Measurements from ENCODE around the gene MYADM. TPM values are rescaled to one million over a fixed set of nuclear protein-coding genes. Genes with fewer than 3 reads are reported as not detected.

Gene MYADM
- total RNA-seq, 1 donor from 2014 or later, result 96.3 TPM

DNA sequence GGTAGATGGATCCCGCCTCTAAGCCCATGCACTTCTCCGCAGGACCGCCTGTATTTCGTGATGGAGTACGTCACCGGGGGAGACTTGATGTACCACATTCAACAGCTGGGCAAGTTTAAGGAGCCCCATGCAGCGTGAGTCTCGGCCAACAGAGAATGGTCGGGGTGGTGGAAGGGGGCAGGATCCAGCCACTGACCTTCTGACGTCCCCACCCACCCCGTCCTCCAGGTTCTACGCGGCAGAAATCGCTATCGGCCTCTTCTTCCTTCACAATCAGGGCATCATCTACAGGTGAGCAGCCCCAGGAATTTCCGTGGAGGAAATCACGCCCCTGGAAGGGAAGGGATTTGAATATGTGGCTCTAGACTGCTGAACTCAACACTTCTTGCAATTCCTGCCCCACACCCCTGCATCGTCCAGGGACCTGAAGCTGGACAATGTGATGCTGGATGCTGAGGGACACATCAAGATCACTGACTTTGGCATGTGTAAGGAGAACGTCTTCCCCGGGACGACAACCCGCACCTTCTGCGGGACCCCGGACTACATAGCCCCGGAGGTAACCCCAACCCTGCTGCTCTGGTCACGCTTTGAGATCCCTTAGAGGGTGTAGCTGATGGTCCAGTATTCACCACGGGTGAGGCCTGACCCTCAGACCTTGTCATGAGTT lies 32.6 kb downstream of the MYADM start:
- Mint-ChIP-seq H3K9me3 (no peaks in the 10 kb centered on the region), H3K4me3 (ENCODE audit: low read depth) (no peak overlapping the region), H3K27me3 (ENCODE audit: low read depth) (peaks cover 15% of the 10 kb centered on the region), H3K4me1 (ENCODE audit: low read depth) (peaks cover 2% of the 10 kb centered on the region), H3K36me3 (ENCODE audit: low read depth) (no peaks in the 10 kb centered on the region), H3K27ac (no peak overlapping the region)
- intact Hi-C loops (cut with micrococcal nuclease), result no loop called here
- DNase-seq (ENCODE audit: low spot score), result no peak

DNA sequence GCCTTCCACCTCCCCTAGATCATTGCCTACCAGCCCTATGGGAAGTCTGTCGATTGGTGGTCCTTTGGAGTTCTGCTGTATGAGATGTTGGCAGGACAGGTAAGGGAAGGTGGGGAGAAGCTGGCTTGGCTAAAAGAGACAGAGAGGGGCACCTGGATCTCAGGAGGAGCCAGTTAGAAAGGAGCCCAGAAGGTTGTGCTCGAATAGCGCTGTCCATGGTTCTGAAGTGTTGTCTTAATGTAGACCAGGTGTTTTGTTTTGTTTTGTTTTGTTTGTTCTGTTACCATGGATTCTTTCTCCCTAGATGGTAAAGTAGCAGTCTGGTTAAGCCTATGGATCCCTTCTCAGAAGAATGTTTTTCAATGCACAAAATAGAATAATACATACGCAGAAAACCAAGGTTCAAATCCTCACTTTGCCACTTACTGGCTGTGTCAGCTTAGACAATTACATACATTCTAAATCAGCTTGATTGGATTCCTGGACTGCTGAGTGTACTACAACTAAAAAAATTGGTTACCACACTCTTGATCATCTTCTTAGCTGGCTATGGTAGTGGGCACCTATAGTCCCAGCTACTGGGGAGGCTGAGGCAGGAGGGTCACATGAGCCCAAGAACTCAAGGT lies 35.5 kb downstream of the MYADM start:
- Mint-ChIP-seq H3K4me1 (ENCODE audit: low read depth) (peaks cover 7% of the 10 kb centered on the region), H3K9me3 (no peaks in the 10 kb centered on the region), H3K36me3 (ENCODE audit: low read depth) (no peaks in the 10 kb centered on the region), H3K27me3 (ENCODE audit: low read depth) (peaks cover 33% of the 10 kb centered on the region), H3K27ac (no peak overlapping the region), H3K4me3 (ENCODE audit: low read depth) (no peak overlapping the region)
- intact Hi-C loops (cut with micrococcal nuclease), result no loop called here
- peak; percentile 31 for DNase-seq (ENCODE audit: low spot score)

DNA sequence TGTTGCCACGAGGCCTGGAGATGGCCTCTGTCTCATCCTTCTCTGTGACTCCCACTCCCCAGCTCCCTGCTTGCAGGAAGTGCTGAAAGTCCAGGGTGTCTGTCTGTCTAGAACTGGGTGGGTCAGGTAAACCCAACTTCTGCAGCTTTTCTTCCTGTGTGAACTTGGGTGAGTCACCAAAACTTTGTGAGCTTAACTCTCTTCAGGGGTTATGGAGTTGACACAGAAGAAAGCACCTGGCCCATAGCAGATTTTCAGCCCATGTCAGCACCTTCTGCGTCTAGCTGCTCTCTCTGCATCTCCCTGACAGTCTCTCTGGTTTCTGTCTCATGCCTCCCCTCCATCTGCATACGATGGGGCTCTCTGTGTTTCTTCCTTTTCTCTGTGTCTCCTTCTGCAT lies 37.2 kb downstream of the MYADM start:
- intact Hi-C loops (cut with micrococcal nuclease), result no loop called here
- no peaks in the 10 kb centered on the region for H3K36me3 Mint-ChIP-seq (ENCODE audit: low read depth)
- H3K27me3 Mint-ChIP-seq (ENCODE audit: low read depth), result peaks cover 39% of the 10 kb centered on the region
- DNase-seq (ENCODE audit: low spot score), result no peak
- H3K27ac Mint-ChIP-seq, result no peak overlapping the region
- peaks cover 9% of the 10 kb centered on the region for H3K4me1 Mint-ChIP-seq (ENCODE audit: low read depth)
- no peak overlapping the region for H3K4me3 Mint-ChIP-seq (ENCODE audit: low read depth)
- H3K9me3 Mint-ChIP-seq, result no peaks in the 10 kb centered on the region

DNA sequence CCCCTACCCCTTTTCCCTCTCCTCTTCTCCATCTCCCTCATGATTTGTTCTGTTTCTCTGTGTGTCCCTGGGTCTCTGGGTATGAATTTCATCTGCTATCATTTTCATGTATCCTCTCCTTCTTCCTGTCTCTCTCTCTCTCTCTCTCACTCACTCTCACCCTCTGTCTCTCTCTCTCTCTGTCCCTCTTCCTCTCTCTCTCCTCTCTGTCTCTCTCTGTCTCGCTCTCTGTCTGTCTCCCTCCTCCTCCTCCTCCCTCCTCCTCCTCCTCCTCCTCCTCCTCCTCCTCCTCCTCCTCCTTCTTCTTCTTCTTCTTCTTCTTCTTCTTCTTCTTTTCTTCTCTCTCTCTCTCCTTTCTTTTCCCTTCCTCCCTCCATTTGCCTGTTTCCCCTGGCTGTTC lies 38.1 kb downstream of the MYADM start:
- Mint-ChIP-seq H3K27me3 (ENCODE audit: low read depth) (peaks cover 47% of the 10 kb centered on the region), H3K4me3 (ENCODE audit: low read depth) (no peak overlapping the region), H3K27ac (no peak overlapping the region), H3K9me3 (no peaks in the 10 kb centered on the region), H3K4me1 (ENCODE audit: low read depth) (peaks cover 9% of the 10 kb centered on the region), H3K36me3 (ENCODE audit: low read depth) (no peaks in the 10 kb centered on the region)
- no peak for DNase-seq (ENCODE audit: low spot score)
- intact Hi-C loops (cut with micrococcal nuclease), result loop anchor here (2.0 kb wide), 1 partner anchor 119 kb away; no protein-coding TSS in a partner anchor

DNA sequence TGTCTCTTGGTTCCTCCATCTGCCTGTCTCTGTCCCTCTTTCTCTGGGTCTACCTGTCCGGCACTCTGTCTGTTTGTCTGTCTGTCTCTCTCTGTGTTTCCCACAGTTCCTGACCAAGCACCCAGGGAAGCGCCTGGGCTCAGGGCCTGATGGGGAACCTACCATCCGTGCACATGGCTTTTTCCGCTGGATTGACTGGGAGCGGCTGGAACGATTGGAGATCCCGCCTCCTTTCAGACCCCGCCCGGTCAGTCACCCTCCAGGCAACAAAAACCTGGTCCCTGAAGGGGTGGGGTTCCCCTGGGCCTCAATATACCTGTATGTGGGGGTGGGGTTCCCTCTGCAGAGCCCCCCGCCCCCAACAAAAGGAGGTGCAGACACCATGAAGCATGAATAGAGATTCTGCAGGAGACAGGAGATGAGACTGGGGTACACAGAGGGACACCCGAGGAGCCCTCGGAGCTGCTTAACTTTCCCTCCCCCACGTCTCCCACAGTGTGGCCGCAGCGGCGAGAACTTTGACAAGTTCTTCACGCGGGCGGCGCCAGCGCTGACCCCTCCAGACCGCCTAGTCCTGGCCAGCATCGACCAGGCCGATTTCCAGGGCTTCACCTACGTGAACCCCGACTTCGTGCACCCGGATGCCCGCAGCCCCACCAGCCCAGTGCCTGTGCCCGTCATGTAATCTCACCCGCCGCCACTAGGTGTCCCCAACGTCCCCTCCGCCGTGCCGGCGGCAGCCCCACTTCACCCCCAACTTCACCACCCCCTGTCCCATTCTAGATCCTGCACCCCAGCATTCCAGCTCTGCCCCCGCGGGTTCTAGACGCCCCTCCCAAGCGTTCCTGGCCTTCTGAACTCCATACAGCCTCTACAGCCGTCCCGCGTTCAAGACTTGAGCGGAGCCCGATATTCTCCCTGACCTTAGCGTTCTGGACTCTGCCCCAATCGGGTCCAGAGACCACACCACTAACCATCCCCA lies 38.8 kb downstream of the MYADM start:
- Mint-ChIP-seq H3K9me3 (no peaks in the 10 kb centered on the region), H3K36me3 (ENCODE audit: low read depth) (no peaks in the 10 kb centered on the region), H3K27me3 (ENCODE audit: low read depth) (peaks cover 52% of the 10 kb centered on the region), H3K27ac (no peak overlapping the region), H3K4me3 (ENCODE audit: low read depth) (no peak overlapping the region), H3K4me1 (ENCODE audit: low read depth) (peaks cover 9% of the 10 kb centered on the region)
- intact Hi-C loops (cut with micrococcal nuclease), result loop anchor here (2.0 kb wide), 1 partner anchor 118 kb away; no protein-coding TSS in a partner anchor
- peak; percentile 59 for DNase-seq (ENCODE audit: low spot score)

DNA sequence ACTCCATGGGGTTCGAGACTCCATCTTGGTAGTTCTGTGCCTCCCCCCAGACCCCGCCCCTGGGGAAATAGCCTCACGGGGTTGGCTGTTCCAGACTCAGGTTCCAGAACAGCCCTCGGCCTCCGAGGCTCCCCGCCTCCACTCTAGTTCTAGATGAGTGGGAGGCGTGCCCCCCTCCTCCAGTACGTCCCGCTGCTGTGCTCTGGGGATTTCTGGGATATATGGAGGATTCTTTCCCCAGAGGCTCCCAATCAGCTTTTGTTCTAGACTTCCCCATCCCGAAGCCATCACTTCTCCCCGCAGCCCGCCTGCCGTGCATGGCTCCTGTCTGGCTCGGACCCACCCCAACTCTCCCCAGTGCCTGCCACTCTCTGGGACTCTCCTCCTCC lies 39.5 kb downstream of the MYADM start:
- no peaks in the 10 kb centered on the region for H3K36me3 Mint-ChIP-seq (ENCODE audit: low read depth)
- H3K27ac Mint-ChIP-seq, result no peak overlapping the region
- no peak overlapping the region for H3K4me3 Mint-ChIP-seq (ENCODE audit: low read depth)
- H3K9me3 Mint-ChIP-seq, result no peaks in the 10 kb centered on the region
- peaks cover 9% of the 10 kb centered on the region for H3K4me1 Mint-ChIP-seq (ENCODE audit: low read depth)
- intact Hi-C loops (cut with micrococcal nuclease), result loop anchor here (2.0 kb wide), 1 partner anchor 118 kb away; no protein-coding TSS in a partner anchor
- peaks cover 53% of the 10 kb centered on the region for H3K27me3 Mint-ChIP-seq (ENCODE audit: low read depth)
- no peak for DNase-seq (ENCODE audit: low spot score)

DNA sequence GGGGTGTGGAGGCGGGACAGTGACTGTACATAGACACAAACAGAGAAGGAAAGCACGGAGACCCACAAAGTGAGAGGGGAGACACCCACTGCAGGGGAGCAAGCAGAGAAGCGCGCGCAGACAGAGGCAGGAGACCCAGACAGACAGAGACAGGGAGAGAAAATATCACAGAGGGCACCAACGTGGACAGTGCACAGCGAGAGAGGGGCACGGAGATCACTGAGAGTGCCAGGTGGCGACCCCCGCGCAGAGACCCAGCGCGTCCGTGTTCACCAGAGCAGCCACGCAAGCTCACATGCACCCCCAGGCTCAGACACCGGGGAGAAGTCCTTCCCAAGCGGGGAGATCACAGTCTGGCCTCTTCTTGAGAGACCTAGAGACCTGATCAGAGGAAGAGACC lies 40.0 kb downstream of the MYADM start:
- H3K4me3 Mint-ChIP-seq (ENCODE audit: low read depth), result no peak overlapping the region
- H3K27me3 Mint-ChIP-seq (ENCODE audit: low read depth), result peaks cover 53% of the 10 kb centered on the region
- no peak overlapping the region for H3K27ac Mint-ChIP-seq
- H3K4me1 Mint-ChIP-seq (ENCODE audit: low read depth), result peaks cover 9% of the 10 kb centered on the region
- H3K36me3 Mint-ChIP-seq (ENCODE audit: low read depth), result no peaks in the 10 kb centered on the region
- intact Hi-C loops (cut with micrococcal nuclease), result loop anchor here (1.0 to 2.0 kb wide), 3 partner anchors 65 to 117 kb away; no protein-coding TSS in a partner anchor
- no peak for DNase-seq (ENCODE audit: low spot score)
- no peaks in the 10 kb centered on the region for H3K9me3 Mint-ChIP-seq

DNA sequence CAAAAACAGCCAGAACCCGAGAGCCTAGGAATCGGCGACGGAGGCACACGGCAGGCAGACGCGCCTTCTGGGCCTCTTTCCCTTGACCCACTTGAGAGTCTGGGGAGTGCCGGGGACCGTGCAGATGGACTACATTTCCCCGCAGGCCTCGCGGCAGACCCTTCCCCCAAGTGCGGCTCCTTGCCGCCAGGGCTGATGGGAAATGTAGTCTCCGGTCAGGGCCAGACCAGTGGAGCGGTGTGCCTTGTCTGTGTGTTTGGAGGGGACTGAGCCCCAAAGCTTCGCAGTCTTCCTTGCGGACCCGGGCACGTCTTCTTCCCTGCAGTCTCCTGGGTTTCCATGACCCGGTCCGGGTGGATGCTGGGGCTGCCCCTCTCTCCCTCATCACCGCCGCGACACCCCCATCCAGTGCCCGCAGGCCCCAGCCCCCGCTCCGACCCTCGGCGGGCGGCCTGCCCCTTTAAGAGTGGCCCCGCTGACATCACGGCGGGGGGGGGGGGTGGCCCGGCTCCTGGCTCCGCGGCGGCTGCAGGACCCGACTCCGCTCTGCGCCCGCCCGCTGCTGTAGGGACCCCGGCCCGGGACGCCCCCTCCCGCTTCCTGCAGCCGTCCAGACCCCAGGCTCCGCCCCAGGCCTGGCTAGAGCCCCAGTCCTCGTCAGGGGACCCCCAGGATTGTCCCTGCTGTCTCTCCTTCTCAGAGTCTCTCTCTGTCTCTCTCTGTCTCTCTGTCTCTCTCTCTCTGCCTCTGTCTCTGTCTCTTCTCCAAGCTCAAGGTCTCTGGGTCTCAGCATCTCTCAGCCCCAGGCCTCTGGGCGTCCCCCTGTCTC lies 40.6 kb downstream of the MYADM start:
- no peaks in the 10 kb centered on the region for H3K36me3 Mint-ChIP-seq (ENCODE audit: low read depth)
- H3K4me3 Mint-ChIP-seq (ENCODE audit: low read depth), result no peak overlapping the region
- intact Hi-C loops (cut with micrococcal nuclease), result loop anchor here (1.0 to 2.0 kb wide), 2 partner anchors 66 to 69 kb away; no protein-coding TSS in a partner anchor
- H3K27me3 Mint-ChIP-seq (ENCODE audit: low read depth), result peaks cover 53% of the 10 kb centered on the region
- H3K9me3 Mint-ChIP-seq, result no peaks in the 10 kb centered on the region
- H3K27ac Mint-ChIP-seq, result no peak overlapping the region
- peaks cover 9% of the 10 kb centered on the region for H3K4me1 Mint-ChIP-seq (ENCODE audit: low read depth)
- DNase-seq (ENCODE audit: low spot score), result peak; percentile 31

DNA sequence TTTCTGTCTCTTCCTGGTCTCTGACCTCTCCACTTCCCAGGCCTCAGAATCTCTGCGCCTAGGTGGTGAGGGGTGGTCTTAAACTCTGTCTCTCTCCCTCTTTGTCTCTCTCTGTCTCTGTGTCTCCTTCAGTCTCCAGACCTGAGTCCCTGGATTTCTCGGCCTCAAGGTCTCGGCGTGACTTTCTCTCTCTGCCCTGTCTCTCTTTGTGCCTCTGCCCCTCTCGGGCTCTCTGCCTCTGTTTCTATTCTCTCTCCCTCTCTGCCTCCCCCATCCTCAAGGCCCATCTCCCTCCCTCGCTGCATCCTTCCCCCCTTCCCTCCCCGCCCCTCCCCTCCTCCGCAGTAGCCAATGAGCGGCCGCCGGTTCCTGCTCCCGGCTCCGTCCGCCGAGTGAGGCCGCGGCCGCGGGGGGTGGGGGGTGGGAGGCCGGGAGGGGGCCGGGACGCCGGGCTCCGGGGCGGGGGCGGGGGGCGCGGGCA lies 41.3 kb downstream of the MYADM start, which contains the start of gene CACNG7:
TSS of gene CACNG7 (plus strand) at position 344 of the 481 bp plus-strand sequence. CDS start 3,554 bp downstream, outside the sequence.
- Mint-ChIP-seq H3K27ac (no peak within 1 kb of the TSS), H3K9me3 (no peaks in the 10 kb centered on the region), H3K27me3 (ENCODE audit: low read depth) (peaks cover 53% of the 10 kb centered on the region), H3K4me3 (ENCODE audit: low read depth) (no peak within 1 kb of the TSS), H3K4me1 (ENCODE audit: low read depth) (peaks cover 9% of the 10 kb centered on the region), H3K36me3 (ENCODE audit: low read depth) (no peaks in the 10 kb centered on the region)
- no peak for DNase-seq (ENCODE audit: low spot score)
- intact Hi-C loops (cut with micrococcal nuclease), result loop anchor here (1.0 to 2.0 kb wide), 2 partner anchors 66 to 68 kb away; no protein-coding TSS in a partner anchor

DNA sequence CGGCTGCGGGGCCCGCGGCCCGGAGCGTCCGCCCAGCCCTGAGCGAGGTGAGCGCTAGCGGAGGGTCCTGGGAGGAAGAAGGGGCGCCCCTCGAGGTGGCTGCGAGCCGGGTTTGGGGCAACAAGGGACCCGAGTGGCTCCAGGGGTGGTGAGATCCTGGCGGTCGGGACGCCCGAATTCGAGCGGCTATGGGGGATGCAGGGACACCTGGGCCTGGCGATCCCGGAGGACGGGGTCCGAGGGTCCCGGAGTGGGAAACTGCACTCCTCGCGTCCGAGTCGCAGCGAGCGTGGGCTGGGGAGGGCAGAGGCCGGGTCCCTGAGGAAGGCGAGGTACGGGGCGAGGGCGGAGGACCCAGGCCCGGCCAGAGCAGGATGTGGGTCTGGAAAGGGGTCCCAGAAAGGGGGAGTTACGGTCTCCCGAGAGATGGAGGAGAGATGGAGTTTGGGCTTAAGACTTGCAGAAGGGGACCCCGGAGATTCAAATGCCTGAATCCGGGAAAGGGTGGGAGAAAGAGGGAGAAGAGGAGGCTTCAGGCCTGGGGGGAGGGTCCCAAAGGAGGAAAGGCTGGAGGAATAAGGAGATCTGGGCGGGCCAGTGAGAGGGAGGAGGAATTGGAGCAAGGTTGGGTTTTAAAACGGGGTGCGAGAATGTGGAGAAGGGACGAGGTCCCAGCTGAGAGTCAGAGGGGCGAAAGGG lies 41.9 kb downstream of the MYADM start:
- Mint-ChIP-seq H3K36me3 (ENCODE audit: low read depth) (no peaks in the 10 kb centered on the region), H3K9me3 (no peaks in the 10 kb centered on the region), H3K4me3 (ENCODE audit: low read depth) (no peak overlapping the region), H3K27ac (no peak overlapping the region), H3K27me3 (ENCODE audit: low read depth) (peaks cover 53% of the 10 kb centered on the region), H3K4me1 (ENCODE audit: low read depth) (peaks cover 9% of the 10 kb centered on the region)
- intact Hi-C loops (cut with micrococcal nuclease), result loop anchor here (2.0 kb wide), 1 partner anchor 67 kb away; no protein-coding TSS in a partner anchor
- no peak for DNase-seq (ENCODE audit: low spot score)

DNA sequence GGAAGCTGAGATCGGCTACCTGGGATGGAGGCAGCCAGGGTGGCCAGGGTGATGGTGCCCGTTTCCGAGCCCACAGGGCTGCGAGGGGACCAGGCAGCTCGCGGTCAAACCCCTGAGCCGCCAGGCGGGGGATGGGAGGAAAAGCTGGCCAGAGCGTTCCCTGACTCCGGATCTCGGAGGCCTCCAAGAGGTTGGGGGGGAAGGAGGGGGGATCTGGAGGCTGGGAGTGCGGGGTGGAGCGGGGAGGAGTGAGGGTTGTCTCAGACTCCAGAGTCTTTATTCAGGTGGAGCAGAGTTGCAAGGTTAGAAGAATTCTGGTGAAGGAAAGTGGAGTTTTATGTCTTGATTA lies 42.5 kb downstream of the MYADM start:
- peaks cover 9% of the 10 kb centered on the region for H3K4me1 Mint-ChIP-seq (ENCODE audit: low read depth)
- no peaks in the 10 kb centered on the region for H3K9me3 Mint-ChIP-seq
- H3K27ac Mint-ChIP-seq, result no peak overlapping the region
- no peaks in the 10 kb centered on the region for H3K36me3 Mint-ChIP-seq (ENCODE audit: low read depth)
- peaks cover 52% of the 10 kb centered on the region for H3K27me3 Mint-ChIP-seq (ENCODE audit: low read depth)
- intact Hi-C loops (cut with micrococcal nuclease), result no loop called here
- DNase-seq (ENCODE audit: low spot score), result no peak
- no peak overlapping the region for H3K4me3 Mint-ChIP-seq (ENCODE audit: low read depth)
